GM18520 (cell line): ENCODE measurements around the gene DOCK7.
A peak's percentile ranks its signal among the peaks of the same experiment; 100 is the strongest.
"Not testable (repeated sequence)": the region's sequence is repeated elsewhere in the genome, so short reads cannot be mapped to it uniquely, and the experiment has no call there.

ENCODE experiments used
- ATAC-seq: cut with Tn5 transposase; IDR thresholded peaks from one replicate; pipeline ENCODE4 v1.9.1; 2021; ENCODE audit not compliant: unreplicated experiment

The DOCK7 gene

GRCh38 chr1:62687903-62688686 is at the start of gene DOCK7:
TSS of gene DOCK7 (minus strand) at chr1:62688386. CDS start at chr1:62688264, 122 bp downstream.
- ATAC-seq: peak; percentile 64

- no peak for ATAC-seq
These were observed 47.4 kb upstream of the DOCK7 start for GRCh38 chr1:62735491-62736171.

- no peak for ATAC-seq
These were observed 44.1 kb upstream of the DOCK7 start for GRCh38 chr1:62732331-62732730.

- no peak for ATAC-seq
These were observed 40.8 kb upstream of the DOCK7 start for GRCh38 chr1:62728963-62729362.

- ATAC-seq: no peak
These were observed 39.6 kb upstream of the DOCK7 start for GRCh38 chr1:62727656-62728407.

- ATAC-seq: no peak
These were observed 37.8 kb upstream of the DOCK7 start for GRCh38 chr1:62726011-62726442.

- ATAC-seq: no peak
These were observed 37.1 kb upstream of the DOCK7 start for GRCh38 chr1:62725255-62725654.

- no peak for ATAC-seq
These were observed 36.2 kb upstream of the DOCK7 start for GRCh38 chr1:62724430-62724829.

GRCh38 chr1:62723883-62724282 is 35.7 kb upstream of the DOCK7 start:
- no peak for ATAC-seq

GRCh38 chr1:62722796-62723195 is 34.6 kb upstream of the DOCK7 start:
- ATAC-seq: no peak

- no peak for ATAC-seq
These were observed 32.9 kb upstream of the DOCK7 start for GRCh38 chr1:62720946-62721554.

GRCh38 chr1:62718400-62718799 is 30.2 kb upstream of the DOCK7 start:
- ATAC-seq: not testable (repeated sequence)

GRCh38 chr1:62717483-62717882 is 29.3 kb upstream of the DOCK7 start:
- no peak for ATAC-seq

- ATAC-seq: no peak
These were observed 28.2 kb upstream of the DOCK7 start for GRCh38 chr1:62716397-62716796.

- ATAC-seq: no peak
These were observed 24.4 kb upstream of the DOCK7 start for GRCh38 chr1:62712336-62713243.

GRCh38 chr1:62707744-62708120 is 19.5 kb upstream of the DOCK7 start:
- ATAC-seq: no peak

- no peak for ATAC-seq
These were observed 19.0 kb upstream of the DOCK7 start for GRCh38 chr1:62706985-62707743.

GRCh38 chr1:62698161-62698560 is 10.0 kb upstream of the DOCK7 start:
- not testable (repeated sequence) for ATAC-seq

GRCh38 chr1:62694479-62694878 is 6.3 kb upstream of the DOCK7 start:
- not testable (repeated sequence) for ATAC-seq
